Measurements from ENCODE around the gene GFOD1. TPM values are rescaled to one million over a fixed set of nuclear protein-coding genes. Genes with fewer than 3 reads are reported as not detected.

Gene GFOD1
- total and polyA plus RNA-seq, 2 of the 4 experiments (the other 2 are of a cell fraction): 1.8 to 3.4 TPM

- H3K4me2 ChIP-seq (ENCODE audit: low read depth, low read length): no peak overlapping the region
- H4K91ac ChIP-seq (ENCODE audit: insufficient read depth, low read depth, low read length): peak overlapping the region; percentile 32
- H3K9ac ChIP-seq (ENCODE audit: low read depth, low read length): no peak overlapping the region
- no peak overlapping the region for H3K18ac ChIP-seq (ENCODE audit: low read depth, low read length)
- H3K36me3 ChIP-seq (ENCODE audit: control insufficient read depth, insufficient read depth, low read length): no peaks in the 10 kb centered on the region
- no TSS peak for BruUV-seq (replicated peaks)
- WGBS, 2 experiments (ENCODE audit: extremely low coverage in 2 of 2, insufficient read length in 1 of 2): no CpG with 5 or more reads among the region's 2 CpGs
- ATAC-seq (ENCODE audit: low read depth) (no peak), DNase-seq (no peak)
- no peaks in the 10 kb centered on the region for H3K27me3 ChIP-seq (ENCODE audit: control insufficient read depth, insufficient read depth, low read length)
- H3K4me3 ChIP-seq (ENCODE audit: insufficient read depth, low read depth, low read length): no peak overlapping the region
- in situ Hi-C loops (cut with MboI; ENCODE audit: low sequenced_read_pairs): no loop called here
- H2BK15ac ChIP-seq (ENCODE audit: low read depth, low read length): peak overlapping the region; percentile 43; the same call in 2 of the 3 replicates
- CTCF ChIA-PET: interaction anchor here (1.2 to 1.6 kb wide), 2 partner anchors 40 to 73 kb away, joined by 4 to 5 read pairs; no protein-coding TSS in a partner anchor
- no peak overlapping the region for H3K27ac ChIP-seq (ENCODE audit: insufficient read depth, low read length)
- no peaks in the 10 kb centered on the region for H4K20me1 ChIP-seq (ENCODE audit: insufficient read depth, low read length)
- intact Hi-C loops (cut with micrococcal nuclease): no loop called here
- H2BK5ac ChIP-seq (ENCODE audit: low read depth, low read length, poor library complexity, severe bottlenecking): no peak overlapping the region
- H3K9me1 ChIP-seq (ENCODE audit: insufficient read depth, low read length): peaks cover 28% of the 10 kb centered on the region
- H4K5ac ChIP-seq (ENCODE audit: low read depth, low read length): no peak overlapping the region
- H2AK9ac ChIP-seq (replicated peaks; ENCODE audit: low read depth, low read length, poor library complexity): no peak overlapping the region
- TF ChIP-seq NFE2L2 (IDR thresholded peaks at IDR 0.05; ENCODE audit: low read depth, low read length): no peak
- TF ChIP-seq USF2 (IDR thresholded peaks at IDR 0.05; ENCODE audit: low read depth, low read length): no peak
- TF ChIP-seq MAZ (IDR thresholded peaks at IDR 0.05; ENCODE audit: borderline replicate concordance, low read depth, low read length): no peak
- peaks cover 0 to 9% of the 10 kb centered on the region in 2 experiments; a peak in 2 of 4 replicates for H3K79me1 ChIP-seq (ENCODE audit: low read depth in 1 of 2, low read length in 2 of 2)
- POLR2A ChIA-PET (ENCODE audit: unreplicated experiment): no interaction called here
- peak overlapping the region; percentile 69 for H2BK120ac ChIP-seq (ENCODE audit: low read depth, low read length)
- H2AK5ac ChIP-seq (ENCODE audit: low read depth, low read length): peak overlapping the region; percentile 60; the same call in 1 of the 2 replicates
- H3K14ac ChIP-seq (replicated peaks; ENCODE audit: low read depth, low read length): 0 out of 2 replicates have a peak overlapping the region, but pooled peaks have one; percentile 2
- peak overlapping the region; percentile 72; the same call in 1 of the 2 replicates for H2BK20ac ChIP-seq (ENCODE audit: low read depth, low read length)
- H3K4me1 ChIP-seq (ENCODE audit: control insufficient read depth, insufficient read depth, low read length): peaks cover 28% of the 10 kb centered on the region
- dilution Hi-C loops (cut with HindIII; ENCODE audit: low sequenced_read_pairs, unreplicated experiment): no loop called here
- H3K56ac ChIP-seq (ENCODE audit: extremely low read depth, insufficient read depth, low read length): no peak overlapping the region
- no peak overlapping the region for H2AFZ ChIP-seq (replicated peaks; ENCODE audit: low read length, poor library complexity)
- H3K23ac ChIP-seq (ENCODE audit: low read depth, low read length): 0 out of 2 replicates have a peak overlapping the region, but pooled peaks have one; percentile 5
- H4K8ac ChIP-seq (ENCODE audit: low read depth in 2 of 2, low read length in 2 of 2): peak overlapping the region in 1 of 2 experiments; percentile 36; a peak in 2 of 4 replicates
- H3K4ac ChIP-seq (ENCODE audit: low read depth, low read length): peak overlapping the region; percentile 44
- no peaks in the 10 kb centered on the region for H3K9me3 ChIP-seq (ENCODE audit: control insufficient read depth, insufficient read depth, low read length)
Observed at GRCh38 chr6:13358511-13358910, 128.9 kb downstream of the GFOD1 start.
